ENCODE measurements around the gene MAPK8IP2. TPM values are rescaled to one million over a fixed set of nuclear protein-coding genes. Genes with fewer than 3 reads are reported as not detected.

MAPK8IP2 gene
- total and polyA plus RNA-seq, 2 of the 4 experiments (the other 2 are of a cell fraction), result under 0.01 to 0.14 TPM

DNA sequence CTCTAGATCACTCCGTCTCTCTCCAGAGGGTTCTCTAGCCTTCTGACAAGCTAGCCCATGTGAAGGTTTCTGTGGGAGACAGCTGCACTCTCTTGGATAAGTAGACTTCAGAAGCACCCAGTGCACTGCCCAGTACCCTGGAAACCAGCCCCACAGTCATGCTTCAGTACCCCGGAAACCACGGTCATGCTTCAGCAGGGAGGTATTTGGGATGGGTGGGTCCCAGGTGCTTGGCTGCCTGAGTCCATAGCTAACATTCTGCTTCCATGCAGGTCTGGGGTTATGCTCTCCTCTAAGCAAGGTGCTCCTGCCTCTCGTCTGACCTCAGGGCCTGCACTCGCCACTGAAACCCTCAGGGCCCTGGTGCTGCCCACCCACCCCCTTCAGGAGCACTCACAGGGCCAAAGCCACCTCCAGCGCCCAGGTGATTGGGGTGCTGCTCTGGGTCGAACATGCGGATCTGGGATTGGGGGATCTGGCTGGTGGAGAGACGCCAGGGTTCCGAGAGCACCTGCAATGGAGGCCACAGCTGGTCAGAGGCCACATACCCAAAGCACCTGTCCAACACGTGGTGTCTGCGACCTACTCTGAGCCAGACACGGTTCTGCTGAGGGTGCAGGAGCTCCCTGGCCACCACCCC lies 30.6 kb upstream of the MAPK8IP2 start:
- H4K91ac ChIP-seq (ENCODE audit: insufficient read depth, low read depth, low read length), result no peak overlapping the region
- no peak overlapping the region for H3K4ac ChIP-seq (ENCODE audit: low read depth, low read length)
- no peak overlapping the region for H2AFZ ChIP-seq (replicated peaks; ENCODE audit: low read length, poor library complexity)
- no peaks in the 10 kb centered on the region for H3K9me3 ChIP-seq (ENCODE audit: control insufficient read depth, insufficient read depth, low read length)
- no peak overlapping the region for H3K4me2 ChIP-seq (ENCODE audit: low read depth, low read length)
- no peak overlapping the region for H3K18ac ChIP-seq (ENCODE audit: low read depth, low read length)
- dilution Hi-C loops (cut with HindIII; ENCODE audit: low sequenced_read_pairs, unreplicated experiment), result no loop called here
- H2BK5ac ChIP-seq (ENCODE audit: low read depth, low read length, poor library complexity, severe bottlenecking), result no peak overlapping the region
- H2BK120ac ChIP-seq (ENCODE audit: low read depth, low read length), result no peak overlapping the region
- no peak for TF ChIP-seq MXI1 (IDR thresholded peaks at IDR 0.05; ENCODE audit: borderline replicate concordance, low read depth, low read length)
- no peak for TF ChIP-seq BHLHE40 (IDR thresholded peaks at IDR 0.05; ENCODE audit: low read depth, low read length)
- TF ChIP-seq CTCF (conservative IDR thresholded peaks at IDR 0.05; ENCODE audit: low read depth, low read length), result no peak
- TF ChIP-seq CHD1 (IDR thresholded peaks at IDR 0.05; ENCODE audit: low read depth, low read length), result no peak
- TF ChIP-seq, protein P1, sequence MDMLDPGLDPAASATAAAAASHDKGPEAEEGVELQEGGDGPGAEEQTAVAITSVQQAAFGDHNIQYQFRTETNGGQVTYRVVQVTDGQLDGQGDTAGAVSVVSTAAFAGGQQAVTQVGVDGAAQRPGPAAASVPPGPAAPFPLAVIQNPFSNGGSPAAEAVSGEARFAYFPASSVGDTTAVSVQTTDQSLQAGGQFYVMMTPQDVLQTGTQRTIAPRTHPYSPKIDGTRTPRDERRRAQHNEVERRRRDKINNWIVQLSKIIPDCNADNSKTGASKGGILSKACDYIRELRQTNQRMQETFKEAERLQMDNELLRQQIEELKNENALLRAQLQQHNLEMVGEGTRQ (IDR thresholded peaks at IDR 0.05; ENCODE audit: low read depth, low read length), result no peak
- no peak for TF ChIP-seq MAZ (IDR thresholded peaks at IDR 0.05; ENCODE audit: borderline replicate concordance, low read depth, low read length)
- no peak for TF ChIP-seq RAD21 (IDR thresholded peaks at IDR 0.05; ENCODE audit: low read length)
- TF ChIP-seq FOS (IDR thresholded peaks at IDR 0.05; ENCODE audit: low read depth, low read length), result no peak
- no peak for TF ChIP-seq RCOR1 (IDR thresholded peaks at IDR 0.05; ENCODE audit: insufficient replicate concordance, low read length)
- TF ChIP-seq, protein P2, sequence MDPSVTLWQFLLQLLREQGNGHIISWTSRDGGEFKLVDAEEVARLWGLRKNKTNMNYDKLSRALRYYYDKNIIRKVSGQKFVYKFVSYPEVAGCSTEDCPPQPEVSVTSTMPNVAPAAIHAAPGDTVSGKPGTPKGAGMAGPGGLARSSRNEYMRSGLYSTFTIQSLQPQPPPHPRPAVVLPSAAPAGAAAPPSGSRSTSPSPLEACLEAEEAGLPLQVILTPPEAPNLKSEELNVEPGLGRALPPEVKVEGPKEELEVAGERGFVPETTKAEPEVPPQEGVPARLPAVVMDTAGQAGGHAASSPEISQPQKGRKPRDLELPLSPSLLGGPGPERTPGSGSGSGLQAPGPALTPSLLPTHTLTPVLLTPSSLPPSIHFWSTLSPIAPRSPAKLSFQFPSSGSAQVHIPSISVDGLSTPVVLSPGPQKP (IDR thresholded peaks at IDR 0.05; ENCODE audit: borderline replicate concordance, low read depth, low read length), result no peak
- TF ChIP-seq CEBPB (IDR thresholded peaks at IDR 0.05; ENCODE audit: low read depth, low read length), result no peak
- TF ChIP-seq SMC3 (IDR thresholded peaks at IDR 0.05; ENCODE audit: low read depth, low read length), result no peak
- TF ChIP-seq RFX5 (IDR thresholded peaks at IDR 0.05; ENCODE audit: low read depth, low read length), result no peak
- TF ChIP-seq POLR2A (IDR thresholded peaks at IDR 0.05; ENCODE audit: low read depth, low read length), result no peak
- no peak for TF ChIP-seq MAFK (IDR thresholded peaks at IDR 0.05; ENCODE audit: low read depth, low read length)
- H4K20me1 ChIP-seq (ENCODE audit: insufficient read depth, low read length), result no peaks in the 10 kb centered on the region
- WGBS, 2 experiments (ENCODE audit: extremely low coverage in 2 of 2, insufficient read length in 1 of 2), result 74% methylated on average over 5 of the region's 13 CpGs; no CpG with 5 or more reads in 1 of the 2 experiments
- no peak overlapping the region for H3K23ac ChIP-seq (ENCODE audit: low read depth, low read length)
- H3K56ac ChIP-seq (ENCODE audit: extremely low read depth, insufficient read depth, low read length), result no peak overlapping the region
- H4K8ac ChIP-seq (ENCODE audit: low read depth in 2 of 2, low read length in 2 of 2), result no peak overlapping the region
- H3K9me1 ChIP-seq (ENCODE audit: insufficient read depth, low read length), result no peaks in the 10 kb centered on the region
- intact Hi-C loops (cut with micrococcal nuclease), result no loop called here
- H3K9ac ChIP-seq (ENCODE audit: low read depth, low read length), result no peak overlapping the region
- no peaks in the 10 kb centered on the region; the same call in 1 of the 2 replicates for H3K36me3 ChIP-seq (ENCODE audit: control insufficient read depth, insufficient read depth, low read length)
- H3K27ac ChIP-seq (ENCODE audit: insufficient read depth, low read length), result no peak overlapping the region
- DNase-seq (no peak), ATAC-seq (ENCODE audit: low read depth) (no peak)
- ChIA-PET POLR2A (ENCODE audit: unreplicated experiment) (no interaction called here), CTCF (no interaction called here)
- in situ Hi-C loops (cut with MboI; ENCODE audit: low sequenced_read_pairs), result no loop called here
- peak overlapping the region; percentile 65 for H2AK9ac ChIP-seq (replicated peaks; ENCODE audit: low read depth, low read length, poor library complexity)
- H2BK15ac ChIP-seq (ENCODE audit: low read depth, low read length), result no peak overlapping the region
- BruUV-seq (replicated peaks), result no TSS peak
- H3K27me3 ChIP-seq (ENCODE audit: control insufficient read depth, insufficient read depth, low read length), result 0 out of 2 replicates have a peak, but pooled peaks cover 4% of the 10 kb centered on the region
- no peak overlapping the region for H3K14ac ChIP-seq (replicated peaks; ENCODE audit: low read depth, low read length)
- H2AK5ac ChIP-seq (ENCODE audit: low read depth, low read length), result no peak overlapping the region
- H3K79me1 ChIP-seq (ENCODE audit: low read depth in 1 of 2, low read length in 2 of 2), result no peaks in the 10 kb centered on the region
- no peak overlapping the region for H4K5ac ChIP-seq (ENCODE audit: low read depth, low read length)
- H3K4me3 ChIP-seq (ENCODE audit: insufficient read depth, low read depth, low read length), result no peak overlapping the region
- no peaks in the 10 kb centered on the region for H3K4me1 ChIP-seq (ENCODE audit: control insufficient read depth, insufficient read depth, low read length)
- H2BK20ac ChIP-seq (ENCODE audit: low read depth, low read length), result no peak overlapping the region
